ENCODE data around the gene AKAP5.

The AKAP5 gene

GRCh38 chr14:64465191-64465822, at the start of gene AKAP5:
Gene AKAP5, plus strand, starts transcription at chr14:64465499. Its CDS starts 2,896 bp downstream, at chr14:64468395.
- peak; percentile 76 for DNase-seq

DNA sequence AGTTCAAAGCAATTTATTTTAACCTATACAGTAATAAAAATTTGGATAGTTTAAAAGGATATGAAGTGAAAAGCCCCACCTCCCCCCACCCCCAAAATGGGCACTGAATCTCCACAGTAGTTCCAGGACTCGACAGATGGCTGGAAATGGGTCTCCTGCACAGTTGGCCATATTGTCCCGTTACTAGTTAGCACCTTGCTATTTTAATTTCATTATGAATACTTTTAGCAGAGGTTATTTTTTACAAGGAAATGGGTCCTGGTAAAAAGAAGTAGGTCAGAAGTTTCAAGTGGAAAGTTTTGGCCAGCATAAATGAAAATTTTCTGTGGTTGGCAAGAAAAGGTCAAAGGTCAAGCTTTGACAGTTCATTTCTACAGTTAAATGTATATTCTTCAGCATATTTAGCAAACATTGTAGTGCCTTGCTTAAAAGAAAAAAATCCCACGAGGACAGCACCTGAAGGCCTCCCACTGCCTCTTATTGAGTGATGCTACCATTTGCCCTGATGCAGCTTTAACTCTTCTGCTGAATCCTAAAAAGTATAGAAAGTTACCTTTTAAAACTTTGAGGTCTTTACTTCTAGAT, 48.9 kb upstream of the AKAP5 start:
- no peak for DNase-seq

- no peak for DNase-seq
These were observed 48.1 kb upstream of the AKAP5 start for GRCh38 chr14:64417055-64417770.

GRCh38 chr14:64417771-64418125, 47.6 kb upstream of the AKAP5 start:
- DNase-seq, result no peak

GRCh38 chr14:64419003-64419402, 46.3 kb upstream of the AKAP5 start:
- no peak for DNase-seq

DNA sequence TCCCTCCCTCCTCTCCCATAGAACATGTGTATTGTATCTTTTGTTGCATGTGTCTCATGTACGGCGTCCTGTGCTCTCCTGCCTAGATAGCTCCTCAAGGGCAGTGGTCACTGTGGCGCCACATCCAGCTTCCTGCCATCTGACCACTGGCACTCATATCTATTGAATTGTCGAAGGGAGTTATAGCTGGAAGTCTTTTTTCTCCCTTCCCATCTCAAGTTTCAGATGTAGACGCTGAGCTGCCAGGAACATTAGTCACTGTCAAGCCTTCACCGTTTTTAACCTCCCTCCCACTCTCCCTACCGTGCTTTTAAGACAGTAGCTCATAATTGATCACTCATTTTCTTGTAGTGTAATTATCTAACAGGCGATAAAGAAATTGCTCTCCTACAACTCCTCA, 44.1 kb upstream of the AKAP5 start:
- no peak for DNase-seq

DNA sequence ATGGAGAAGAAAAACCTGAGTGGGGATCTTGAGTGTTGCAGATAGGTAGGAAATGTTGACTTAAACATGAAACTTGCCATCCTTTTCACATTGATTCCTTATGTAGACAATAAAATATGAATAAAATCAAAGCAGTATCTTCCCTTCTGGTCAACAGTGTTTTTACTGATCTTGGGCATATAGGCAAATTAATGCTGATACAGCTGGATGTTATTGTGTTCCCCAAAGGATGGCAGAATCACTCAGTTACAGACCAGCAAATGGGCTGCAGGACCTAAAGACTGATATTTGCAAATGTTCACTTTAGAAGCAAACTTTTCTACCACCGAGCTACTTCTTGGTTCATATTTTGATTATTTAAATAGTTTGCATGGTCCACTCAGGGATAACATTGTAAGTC, 43.3 kb upstream of the AKAP5 start:
- DNase-seq, result no peak

- DNase-seq, result no peak
These were observed 42.5 kb upstream of the AKAP5 start for GRCh38 chr14:64422756-64423155.

- DNase-seq, result no peak
These were observed 41.3 kb upstream of the AKAP5 start for GRCh38 chr14:64423987-64424386.

GRCh38 chr14:64434528-64434927, 30.8 kb upstream of the AKAP5 start:
- DNase-seq, result no peak

GRCh38 chr14:64438181-64438841, 27.0 kb upstream of the AKAP5 start:
- DNase-seq, result no peak

GRCh38 chr14:64439141-64439540, 26.2 kb upstream of the AKAP5 start:
- DNase-seq, result no peak

GRCh38 chr14:64440494-64440893, 24.8 kb upstream of the AKAP5 start:
- DNase-seq, result no peak

- DNase-seq, result no peak
These were observed 22.9 kb upstream of the AKAP5 start for GRCh38 chr14:64442300-64442988.

- no peak for DNase-seq
These were observed 21.2 kb upstream of the AKAP5 start for GRCh38 chr14:64444140-64444539.

DNA sequence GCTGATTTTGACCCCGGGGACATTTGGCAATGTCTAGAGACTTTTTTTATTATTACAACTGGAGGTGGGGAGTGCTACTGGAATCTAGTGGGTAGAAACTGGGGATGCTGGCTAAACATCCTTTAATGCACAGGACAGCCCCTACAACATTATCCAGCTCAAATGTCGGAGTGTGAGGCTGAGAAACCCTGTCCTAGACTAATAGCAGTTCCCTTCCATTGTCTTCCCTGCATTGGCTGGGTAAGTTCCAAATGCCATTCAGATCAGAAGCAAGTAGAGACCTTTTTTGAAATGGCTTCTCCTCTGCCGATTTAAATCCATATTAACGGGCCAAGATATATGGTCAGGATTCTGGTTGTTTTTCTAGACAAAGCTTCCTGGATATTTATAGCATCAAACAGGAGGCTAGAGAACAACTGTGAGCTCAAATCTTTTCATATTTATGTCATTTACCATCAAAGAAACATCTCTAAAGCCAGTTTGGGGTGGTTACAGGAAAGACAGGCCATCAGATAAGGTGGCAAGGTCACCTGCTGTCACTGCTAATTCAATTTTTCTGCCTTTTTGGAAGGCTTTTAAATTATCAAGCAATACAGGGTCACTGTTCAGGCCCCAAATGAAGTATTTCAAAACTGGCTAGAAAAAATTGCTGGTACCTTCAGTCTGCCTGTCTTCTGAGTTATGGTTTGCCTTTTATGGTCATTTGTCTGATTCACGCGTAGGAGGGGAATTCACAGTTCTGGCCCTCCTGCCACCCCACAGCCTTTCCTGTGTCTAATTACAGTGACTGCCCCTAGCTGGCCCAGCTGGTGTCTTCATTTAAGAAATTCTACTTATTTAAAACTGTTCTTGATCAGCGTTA, 20.1 kb upstream of the AKAP5 start:
- no peak for DNase-seq

- no peak for DNase-seq
These were observed 17.2 kb upstream of the AKAP5 start for GRCh38 chr14:64447876-64448670.

DNA sequence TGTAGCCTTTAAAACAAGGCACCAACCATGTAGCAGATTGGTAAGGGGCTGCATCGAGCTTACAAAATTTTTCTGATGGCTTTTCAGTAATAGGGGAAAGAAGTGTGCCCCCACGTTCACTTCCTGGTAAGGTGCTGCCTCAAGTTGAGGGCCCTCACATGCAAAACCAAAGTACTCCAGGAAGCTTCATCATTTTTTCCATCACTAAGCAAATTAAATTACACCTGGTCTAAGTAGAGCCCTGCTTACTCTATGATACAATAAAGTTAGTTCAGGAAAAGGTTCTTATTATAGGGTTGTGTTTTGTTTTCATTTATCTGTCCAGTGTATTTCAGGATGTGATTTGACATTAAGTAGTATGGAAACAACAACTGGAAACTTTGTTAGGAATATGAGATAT, 15.0 kb upstream of the AKAP5 start:
- no peak for DNase-seq

- DNase-seq, result no peak
These were observed 10.6 kb upstream of the AKAP5 start for GRCh38 chr14:64454671-64455070.

- DNase-seq, result no peak
These were observed 5.7 kb upstream of the AKAP5 start for GRCh38 chr14:64459405-64460136.

- no peak for DNase-seq
These were observed 4.1 kb upstream of the AKAP5 start for GRCh38 chr14:64461221-64461620.
